VCaP (cell line): ENCODE data around the gene LGALS3.
"Not testable (repeated sequence)": the region's sequence is repeated elsewhere in the genome, so short reads cannot be mapped to it uniquely, and the experiment has no call there.

Source experiments
- H3K27ac ChIP-seq: fragments of 450-650 bp; 2 replicates; pipeline ENCODE4 v1.5.1; 2017
- CTCF ChIP-seq: fragments of 450-650 bp; conservative IDR thresholded peaks from 2 replicates; pipeline ENCODE4 v1.5.1; 2017; ENCODE audit warnings: mild to moderate bottlenecking, moderate library complexity

The LGALS3 gene

GRCh38 chr14:55129086-55129427 is at the start of gene LGALS3:
LGALS3 (plus strand) TSS chr14:55129252; CDS start chr14:55137374, 8,122 bp downstream.
- no peak for TF ChIP-seq CTCF
- H3K27ac ChIP-seq = peak within 1 kb of the TSS; percentile 18

GRCh38 chr14:55079961-55080360 is 49.1 kb upstream of the LGALS3 start:
- H3K27ac ChIP-seq = not testable (repeated sequence)

- TF ChIP-seq CTCF = no peak
- H3K27ac ChIP-seq = no peak overlapping the region
These were observed 44.5 kb upstream of the LGALS3 start for GRCh38 chr14:55084401-55085059.

GRCh38 chr14:55085060-55085660 is 43.9 kb upstream of the LGALS3 start:
- H3K27ac ChIP-seq = no peak overlapping the region
- TF ChIP-seq CTCF = no peak

- H3K27ac ChIP-seq = no peak overlapping the region
- TF ChIP-seq CTCF = no peak
These were observed 42.1 kb upstream of the LGALS3 start for GRCh38 chr14:55086938-55087337.

- no peak for TF ChIP-seq CTCF
- H3K27ac ChIP-seq = no peak overlapping the region
These were observed 40.7 kb upstream of the LGALS3 start for GRCh38 chr14:55088356-55088755.

- no peak for TF ChIP-seq CTCF
These were observed 36.7 kb upstream of the LGALS3 start for GRCh38 chr14:55092341-55092740.

More at GRCh38 chr14:55092341-55092740, 36.7 kb upstream of the LGALS3 start:
- no peak overlapping the region for H3K27ac ChIP-seq
